Measurements from ENCODE around the gene STK32B.
"Not testable (repeated sequence)": the region's sequence is repeated elsewhere in the genome, so short reads cannot be mapped to it uniquely, and the experiment has no call there.

Gene STK32B

DNA sequence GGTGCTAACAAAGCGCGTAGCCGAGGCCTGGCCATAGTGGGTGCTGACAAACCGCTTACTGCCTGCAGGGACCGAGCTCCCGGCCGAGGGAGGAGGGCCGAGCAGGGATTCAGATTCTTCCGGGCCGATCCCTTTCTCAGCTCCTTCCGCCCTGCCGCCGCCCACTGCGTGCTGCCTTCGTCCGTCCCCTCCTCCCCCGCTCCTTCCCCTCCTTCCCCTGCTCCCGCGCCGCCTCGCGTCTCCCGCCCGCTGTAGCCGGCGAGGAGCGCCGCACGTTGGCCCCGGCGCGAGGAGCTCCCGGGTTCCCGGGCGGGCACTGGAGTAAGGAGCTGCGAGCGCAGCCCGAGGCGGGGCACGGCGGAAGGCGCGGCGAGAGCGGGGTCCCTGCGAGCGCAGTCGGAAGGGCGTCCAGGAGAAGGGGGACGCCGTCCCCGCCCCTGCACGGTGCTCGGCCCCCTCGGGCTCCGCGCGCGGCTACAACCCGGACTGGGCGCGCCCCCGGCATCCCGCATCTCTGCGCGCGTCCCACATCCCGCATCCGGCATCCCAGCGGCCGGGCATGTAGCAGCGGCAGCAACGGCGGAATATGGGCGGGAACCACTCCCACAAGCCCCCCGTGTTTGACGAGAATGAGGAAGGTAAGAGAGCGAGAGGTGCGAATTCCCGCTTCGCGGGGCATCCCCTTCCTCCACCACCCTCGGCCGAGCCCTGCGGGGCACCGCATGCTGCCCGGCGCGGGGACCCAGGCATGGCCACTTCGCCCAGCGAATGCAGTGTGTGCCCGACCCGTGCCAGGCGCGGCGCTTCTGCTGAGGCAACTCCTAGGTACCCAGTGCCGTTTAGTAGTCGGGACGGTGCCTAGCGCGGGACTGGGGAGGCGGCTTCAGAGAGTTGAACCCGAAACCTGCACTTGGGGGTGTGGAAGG, at the start of gene STK32B:
STK32B (plus strand) TSS at position 203 of the 926 bp plus-strand sequence.
- DNase-seq (ENCODE audit: low read depth): peak; percentile 15
- in situ Hi-C loops (cut with HindIII; ENCODE audit: low sequenced_read_pairs): no loop called here
- peak within 1 kb of the TSS; percentile 53 for H3K4me3 ChIP-seq (ENCODE audit: low read depth, low read length)
- TF ChIP-seq, protein P1, sequence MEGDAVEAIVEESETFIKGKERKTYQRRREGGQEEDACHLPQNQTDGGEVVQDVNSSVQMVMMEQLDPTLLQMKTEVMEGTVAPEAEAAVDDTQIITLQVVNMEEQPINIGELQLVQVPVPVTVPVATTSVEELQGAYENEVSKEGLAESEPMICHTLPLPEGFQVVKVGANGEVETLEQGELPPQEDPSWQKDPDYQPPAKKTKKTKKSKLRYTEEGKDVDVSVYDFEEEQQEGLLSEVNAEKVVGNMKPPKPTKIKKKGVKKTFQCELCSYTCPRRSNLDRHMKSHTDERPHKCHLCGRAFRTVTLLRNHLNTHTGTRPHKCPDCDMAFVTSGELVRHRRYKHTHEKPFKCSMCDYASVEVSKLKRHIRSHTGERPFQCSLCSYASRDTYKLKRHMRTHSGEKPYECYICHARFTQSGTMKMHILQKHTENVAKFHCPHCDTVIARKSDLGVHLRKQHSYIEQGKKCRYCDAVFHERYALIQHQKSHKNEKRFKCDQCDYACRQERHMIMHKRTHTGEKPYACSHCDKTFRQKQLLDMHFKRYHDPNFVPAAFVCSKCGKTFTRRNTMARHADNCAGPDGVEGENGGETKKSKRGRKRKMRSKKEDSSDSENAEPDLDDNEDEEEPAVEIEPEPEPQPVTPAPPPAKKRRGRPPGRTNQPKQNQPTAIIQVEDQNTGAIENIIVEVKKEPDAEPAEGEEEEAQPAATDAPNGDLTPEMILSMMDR (IDR thresholded peaks at IDR 0.05; ENCODE audit: low read depth, low read length, missing control alignments): no peak

DNA sequence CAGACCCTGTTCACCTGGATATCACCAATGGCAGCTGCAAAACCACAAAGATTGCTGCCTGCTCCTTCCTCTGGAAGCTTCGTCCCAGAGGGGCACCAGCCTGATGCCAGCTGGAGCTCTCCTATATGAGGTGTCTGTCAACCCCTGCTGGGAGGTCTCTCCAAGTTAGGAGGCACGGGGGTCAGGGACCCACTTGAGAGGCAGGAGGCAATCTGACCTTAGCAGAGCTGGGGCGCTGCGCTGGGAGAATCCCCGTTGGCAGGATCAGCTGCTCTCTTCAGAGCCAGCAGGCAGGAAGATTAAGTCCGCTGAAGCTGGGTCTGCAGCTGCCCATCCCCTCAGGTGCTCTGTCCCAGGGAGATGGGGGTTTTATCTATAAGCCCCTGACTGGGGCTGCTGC, 49.6 kb upstream of the STK32B start:
- DNase-seq (ENCODE audit: low read depth); H3K4me3 ChIP-seq (ENCODE audit: low read depth, low read length): not testable (repeated sequence)
- in situ Hi-C loops (cut with HindIII; ENCODE audit: low sequenced_read_pairs): loop anchor here (25.0 kb wide), 1 partner anchor 811 kb away; no protein-coding TSS in a partner anchor

DNA sequence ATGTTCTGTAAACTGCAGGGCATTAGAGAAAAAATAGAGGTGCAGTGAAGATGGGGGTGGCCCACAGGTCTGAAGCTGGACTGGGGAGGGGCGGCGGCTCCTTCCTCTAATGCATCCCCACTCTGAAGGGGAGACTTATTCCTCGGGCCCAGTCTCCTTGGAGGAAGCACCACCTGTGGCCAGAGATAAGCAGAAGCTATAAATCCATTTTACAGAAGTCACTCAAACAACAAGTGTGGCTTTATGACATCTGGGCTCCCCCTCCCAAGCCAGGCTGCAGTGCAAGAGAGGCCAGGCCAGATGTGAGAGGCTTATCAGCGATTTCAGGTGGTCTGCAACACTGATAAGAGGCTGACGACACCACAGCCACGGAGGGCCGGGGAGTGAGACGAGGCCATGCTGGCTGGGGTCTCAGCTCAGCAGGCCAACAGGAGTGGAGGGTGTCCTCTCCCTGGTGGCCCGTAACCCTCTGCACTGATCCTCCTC, 47.9 kb upstream of the STK32B start:
- DNase-seq (ENCODE audit: low read depth): no peak
- in situ Hi-C loops (cut with HindIII; ENCODE audit: low sequenced_read_pairs): loop anchor here (25.0 kb wide), 1 partner anchor 809 kb away; no protein-coding TSS in a partner anchor

DNA sequence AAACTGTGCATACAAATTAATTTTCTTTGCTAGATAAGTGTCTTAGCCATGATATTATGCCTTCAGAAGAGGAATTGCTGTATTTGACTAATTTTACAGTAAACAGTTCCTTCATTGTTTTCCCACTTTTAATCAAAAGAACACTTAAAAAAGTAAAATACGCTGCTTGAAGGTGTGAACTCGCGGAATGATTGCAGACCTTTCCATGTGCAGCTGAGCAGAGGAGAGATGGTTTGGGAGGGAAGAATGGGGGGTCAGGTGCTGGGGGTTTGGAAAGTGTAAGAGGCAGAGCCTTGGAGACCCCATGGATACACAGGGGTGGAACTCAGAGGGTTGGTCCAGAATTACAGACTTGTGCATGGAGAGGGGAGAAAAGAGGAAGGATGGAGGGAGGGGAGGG, 47.4 kb upstream of the STK32B start:
- TF ChIP-seq, protein P1 (IDR thresholded peaks at IDR 0.05; ENCODE audit: low read depth, low read length, missing control alignments): no peak
- no peak for DNase-seq (ENCODE audit: low read depth)
- H3K4me3 ChIP-seq (ENCODE audit: low read depth, low read length): no peak overlapping the region
- in situ Hi-C loops (cut with HindIII; ENCODE audit: low sequenced_read_pairs): loop anchor here (25.0 kb wide), 1 partner anchor 808 kb away; no protein-coding TSS in a partner anchor

More for the DNA sequence above, 47.9 kb upstream of the STK32B start:
- TF ChIP-seq, protein P1 (IDR thresholded peaks at IDR 0.05; ENCODE audit: low read depth, low read length, missing control alignments): no peak
- no peak overlapping the region for H3K4me3 ChIP-seq (ENCODE audit: low read depth, low read length)

DNA sequence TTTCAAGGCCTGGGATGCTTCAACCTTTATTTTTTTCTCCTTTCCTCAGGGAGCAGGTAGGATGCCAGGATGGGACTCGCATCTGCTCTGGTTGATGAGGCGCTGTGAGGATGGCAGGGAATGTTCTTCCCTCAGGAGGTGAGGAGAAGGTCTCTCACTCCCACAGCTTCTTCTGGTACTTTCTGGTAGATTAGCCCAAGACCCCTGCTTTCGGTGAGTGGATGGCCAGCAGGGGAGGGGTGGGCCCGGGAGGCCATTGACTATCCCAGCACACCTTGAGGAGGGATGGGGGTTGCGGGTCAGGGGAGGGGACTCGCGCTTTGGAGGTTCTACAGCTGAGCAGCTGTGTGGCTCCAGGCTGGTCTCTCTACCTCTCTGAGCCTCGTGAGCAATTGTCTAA, 46.8 kb upstream of the STK32B start:
- no peak overlapping the region for H3K4me3 ChIP-seq (ENCODE audit: low read depth, low read length)
- TF ChIP-seq, protein P1 (IDR thresholded peaks at IDR 0.05; ENCODE audit: low read depth, low read length, missing control alignments): no peak
- DNase-seq (ENCODE audit: low read depth): no peak
- in situ Hi-C loops (cut with HindIII; ENCODE audit: low sequenced_read_pairs): loop anchor here (25.0 kb wide), 1 partner anchor 808 kb away; no protein-coding TSS in a partner anchor

DNA sequence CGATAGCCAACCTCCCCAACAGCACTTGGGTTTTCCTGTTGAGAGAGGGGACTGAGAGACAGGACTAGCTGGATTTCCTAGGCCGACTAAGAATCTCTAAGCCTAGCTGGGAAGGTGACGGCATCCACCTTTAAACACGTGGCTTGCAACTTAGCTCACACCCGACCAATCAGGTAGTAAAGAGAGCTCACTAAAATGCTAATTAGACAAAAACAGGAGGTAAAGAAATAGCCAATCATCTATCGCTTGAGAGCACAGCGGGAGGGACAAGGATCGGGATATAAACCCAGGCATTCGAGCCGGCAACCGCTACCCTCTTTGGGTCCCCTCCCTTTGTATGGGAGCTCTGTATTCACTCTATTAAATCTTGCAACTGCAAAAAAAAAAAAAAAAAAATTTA, 44.3 kb upstream of the STK32B start:
- not testable (repeated sequence) for H3K4me3 ChIP-seq (ENCODE audit: low read depth, low read length); DNase-seq (ENCODE audit: low read depth)
- in situ Hi-C loops (cut with HindIII; ENCODE audit: low sequenced_read_pairs): loop anchor here (25.0 kb wide), 1 partner anchor 805 kb away; no protein-coding TSS in a partner anchor

DNA sequence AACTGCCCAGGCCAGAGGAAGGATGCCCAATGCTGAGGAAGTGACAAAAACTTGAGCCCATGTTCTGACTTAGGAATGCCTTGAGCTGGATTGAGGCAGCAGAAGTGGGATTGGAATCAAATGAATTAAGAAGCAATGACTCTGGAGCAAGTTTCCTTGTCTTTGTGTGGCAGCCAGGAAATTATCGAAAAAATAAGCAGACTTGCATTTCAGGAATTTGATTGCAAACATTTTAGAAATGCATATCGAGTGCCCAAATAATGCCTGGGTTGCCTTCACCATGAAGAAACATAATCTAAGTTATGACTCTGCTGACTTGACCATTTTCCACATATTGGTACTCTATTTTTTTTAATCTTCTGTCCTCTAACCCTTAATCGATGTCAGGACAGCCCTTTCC, 41.5 kb upstream of the STK32B start:
- no peak for DNase-seq (ENCODE audit: low read depth)
- TF ChIP-seq, protein P1 (IDR thresholded peaks at IDR 0.05; ENCODE audit: low read depth, low read length, missing control alignments): no peak
- in situ Hi-C loops (cut with HindIII; ENCODE audit: low sequenced_read_pairs): loop anchor here (25.0 kb wide), 1 partner anchor 803 kb away; no protein-coding TSS in a partner anchor
- H3K4me3 ChIP-seq (ENCODE audit: low read depth, low read length): no peak overlapping the region

Measured in astrocyte of the cerebellum (primary cell).